NT2/D1 (cell line): ENCODE measurements around the gene OPTN.
A peak's percentile ranks its signal among the peaks of the same experiment; 100 is the strongest.
"Not testable (repeated sequence)": the region's sequence is repeated elsewhere in the genome, so short reads cannot be mapped to it uniquely, and the experiment has no call there.

ENCODE experiments used
- DNase-seq: peaks from one replicate; pipeline ENCODE4 v3.0.0-alpha.2; 2011; ENCODE audit warnings: low read depth, low spot score
- H3K27me3 ChIP-seq: 2 replicates; pipeline ENCODE4 v1.6.0; 2011; ENCODE audit warnings: mild to moderate bottlenecking; ENCODE audit not compliant: insufficient read length, insufficient read depth
- H3K36me3 ChIP-seq: 2 replicates; pipeline ENCODE4 v1.6.1; 2011; ENCODE audit warnings: mild to moderate bottlenecking, low read length, mixed read lengths; ENCODE audit not compliant: insufficient read depth, insufficient read length
- H3K4me1 ChIP-seq: 2 replicates; pipeline ENCODE4 v1.5.1; 2011; ENCODE audit not compliant: insufficient read depth, insufficient read length
- H3K4me3 ChIP-seq: 2 replicates; pipeline ENCODE4 v1.5.1; 2011; ENCODE audit warnings: low read depth; ENCODE audit not compliant: insufficient read length
- H3K9ac ChIP-seq: 2 replicates; pipeline ENCODE4 v1.6.0; 2011; ENCODE audit warnings: low read depth; ENCODE audit not compliant: insufficient read length
- H3K9me3 ChIP-seq: 2 replicates; pipeline ENCODE4 v1.5.1; 2011; ENCODE audit warnings: mild to moderate bottlenecking, low read length; ENCODE audit not compliant: insufficient read depth
- SUZ12 ChIP-seq: IDR thresholded peaks from 2 replicates; pipeline ENCODE4 v1.6.1; 2011; ENCODE audit not compliant: insufficient read length, insufficient read depth; ENCODE audit errors: extremely low read depth
- YY1 ChIP-seq: IDR thresholded peaks from 2 replicates; pipeline ENCODE4 v1.6.1; 2011; ENCODE audit not compliant: insufficient read length, insufficient read depth
- ZNF274 ChIP-seq: IDR thresholded peaks from 2 replicates; pipeline ENCODE4 v1.6.1; 2011; ENCODE audit warnings: mild to moderate bottlenecking, low read depth, low read length

Gene OPTN

GRCh38 chr10:13091801-13092200, 8.2 kb upstream of the OPTN start:
- Histone ChIP-seq H3K9ac (no peak overlapping the region), H3K4me3 (no peak overlapping the region), H3K36me3 (no peaks in the 10 kb centered on the region), H3K9me3 (no peaks in the 10 kb centered on the region), H3K27me3 (no peaks in the 10 kb centered on the region), H3K4me1 (no peaks in the 10 kb centered on the region)
- TF ChIP-seq ZNF274 = no peak
- TF ChIP-seq YY1 = no peak
- TF ChIP-seq SUZ12 = no peak
- no peak for DNase-seq

GRCh38 chr10:13092291-13093102, 7.5 kb upstream of the OPTN start:
- H3K27me3 ChIP-seq = no peaks in the 10 kb centered on the region
- H3K36me3 ChIP-seq = no peaks in the 10 kb centered on the region
- TF ChIP-seq ZNF274 = no peak
- TF ChIP-seq SUZ12 = no peak
- TF ChIP-seq YY1 = no peak
- no peak overlapping the region for H3K4me3 ChIP-seq
- H3K9me3 ChIP-seq = no peaks in the 10 kb centered on the region
- H3K9ac ChIP-seq = no peak overlapping the region
- DNase-seq = no peak
- no peaks in the 10 kb centered on the region for H3K4me1 ChIP-seq

GRCh38 chr10:13094082-13094481, 5.9 kb upstream of the OPTN start:
- H3K36me3 ChIP-seq, H3K27me3 ChIP-seq, H3K9me3 ChIP-seq, DNase-seq, H3K4me3 ChIP-seq, H3K4me1 ChIP-seq, H3K9ac ChIP-seq: not testable (repeated sequence)

GRCh38 chr10:13095094-13095493, 4.9 kb upstream of the OPTN start:
- TF ChIP-seq YY1 = no peak
- no peak for TF ChIP-seq ZNF274

DNA sequence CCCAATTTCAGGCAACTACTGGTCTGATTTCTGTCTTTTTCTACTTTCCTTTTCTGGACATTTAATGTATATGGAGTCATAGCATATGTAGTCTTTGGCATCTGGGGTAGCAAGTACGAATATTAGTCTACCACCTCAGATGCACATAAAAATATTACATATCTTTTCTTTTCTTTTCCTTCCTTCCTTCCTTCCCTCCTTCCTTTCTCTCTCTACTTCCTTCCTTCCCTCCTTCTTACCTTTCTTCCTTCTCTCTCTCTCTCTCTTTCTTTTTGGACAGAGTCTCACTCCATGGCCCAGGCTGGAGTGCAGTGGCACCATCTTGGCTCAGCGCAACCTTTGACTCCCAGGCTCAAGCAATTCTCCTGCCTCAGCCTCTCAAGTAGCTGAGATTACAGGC, 4.0 kb upstream of the OPTN start:
- Histone ChIP-seq H3K4me3 (no peak overlapping the region), H3K27me3 (peaks cover 6% of the 10 kb centered on the region), H3K9me3 (no peaks in the 10 kb centered on the region), H3K36me3 (no peaks in the 10 kb centered on the region), H3K9ac (no peak overlapping the region), H3K4me1 (no peaks in the 10 kb centered on the region)
- DNase-seq = no peak
- TF ChIP-seq ZNF274 (no peak), SUZ12 (no peak), YY1 (no peak)

More at GRCh38 chr10:13095094-13095493, 4.9 kb upstream of the OPTN start:
- DNase-seq = no peak
- H3K4me3 ChIP-seq = no peak overlapping the region
- no peaks in the 10 kb centered on the region for H3K4me1 ChIP-seq
- H3K9me3 ChIP-seq = no peaks in the 10 kb centered on the region
- H3K36me3 ChIP-seq = no peaks in the 10 kb centered on the region
- no peaks in the 10 kb centered on the region for H3K27me3 ChIP-seq
- H3K9ac ChIP-seq = no peak overlapping the region

DNA sequence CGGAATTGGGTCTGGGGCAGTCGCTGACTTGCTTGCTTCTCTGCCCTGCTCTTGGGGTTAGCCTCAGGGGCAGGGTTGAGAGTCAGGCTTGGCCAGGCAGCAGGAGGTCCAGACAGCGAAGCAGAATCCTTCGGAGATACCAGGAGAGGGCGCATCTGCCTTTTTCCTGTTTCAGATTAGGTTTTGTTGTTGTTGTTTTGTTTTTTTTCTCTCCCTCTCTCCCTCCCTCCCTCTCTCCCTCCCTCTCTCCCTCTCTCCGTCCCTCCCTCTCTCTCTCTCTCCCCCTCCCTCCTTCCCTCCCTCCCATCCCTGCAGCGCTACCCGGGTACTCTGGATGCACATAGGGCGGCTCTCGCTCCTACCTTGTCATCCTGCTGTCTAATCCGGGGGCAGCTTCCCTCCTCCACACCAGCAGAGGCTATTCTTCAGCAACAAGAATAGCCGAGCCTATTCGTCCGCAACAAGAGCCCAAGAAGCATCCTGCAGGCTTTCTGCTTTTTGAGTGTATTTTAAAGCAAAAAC, 758 bp upstream of the OPTN start:
- DNase-seq = peak; percentile 57
- peak overlapping the region; percentile 52 for H3K4me3 ChIP-seq
- H3K9me3 ChIP-seq = no peaks in the 10 kb centered on the region
- H3K36me3 ChIP-seq = peaks cover 6% of the 10 kb centered on the region
- H3K27me3 ChIP-seq = peaks cover 12% of the 10 kb centered on the region
- H3K4me1 ChIP-seq = no peaks in the 10 kb centered on the region
- no peak for TF ChIP-seq ZNF274
- TF ChIP-seq SUZ12 = no peak
- TF ChIP-seq YY1 = no peak
- H3K9ac ChIP-seq = peak overlapping the region; percentile 64

- TF ChIP-seq SUZ12 (no peak), YY1 (no peak), ZNF274 (no peak)
- Histone ChIP-seq H3K9me3 (no peaks in the 10 kb centered on the region), H3K4me3 (peak overlapping the region; percentile 56), H3K9ac (peak overlapping the region; percentile 76), H3K36me3 (peaks cover 6% of the 10 kb centered on the region), H3K27me3 (peaks cover 12% of the 10 kb centered on the region), H3K4me1 (no peaks in the 10 kb centered on the region)
- no peak for DNase-seq
Observed at GRCh38 chr10:13100349-13101294, 659 bp downstream of the OPTN start.
